HG03521 (cell line): ENCODE data around the gene PNKD.
"Not testable (repeated sequence)": the region's sequence is repeated elsewhere in the genome, so short reads cannot be mapped to it uniquely, and the experiment has no call there.

Experiments
- ATAC-seq: cut with Tn5 transposase; IDR thresholded peaks from one replicate; pipeline ENCODE4 v1.9.1; 2021; ENCODE audit warnings: mild to moderate bottlenecking, moderate library complexity; ENCODE audit not compliant: unreplicated experiment

PNKD gene

DNA sequence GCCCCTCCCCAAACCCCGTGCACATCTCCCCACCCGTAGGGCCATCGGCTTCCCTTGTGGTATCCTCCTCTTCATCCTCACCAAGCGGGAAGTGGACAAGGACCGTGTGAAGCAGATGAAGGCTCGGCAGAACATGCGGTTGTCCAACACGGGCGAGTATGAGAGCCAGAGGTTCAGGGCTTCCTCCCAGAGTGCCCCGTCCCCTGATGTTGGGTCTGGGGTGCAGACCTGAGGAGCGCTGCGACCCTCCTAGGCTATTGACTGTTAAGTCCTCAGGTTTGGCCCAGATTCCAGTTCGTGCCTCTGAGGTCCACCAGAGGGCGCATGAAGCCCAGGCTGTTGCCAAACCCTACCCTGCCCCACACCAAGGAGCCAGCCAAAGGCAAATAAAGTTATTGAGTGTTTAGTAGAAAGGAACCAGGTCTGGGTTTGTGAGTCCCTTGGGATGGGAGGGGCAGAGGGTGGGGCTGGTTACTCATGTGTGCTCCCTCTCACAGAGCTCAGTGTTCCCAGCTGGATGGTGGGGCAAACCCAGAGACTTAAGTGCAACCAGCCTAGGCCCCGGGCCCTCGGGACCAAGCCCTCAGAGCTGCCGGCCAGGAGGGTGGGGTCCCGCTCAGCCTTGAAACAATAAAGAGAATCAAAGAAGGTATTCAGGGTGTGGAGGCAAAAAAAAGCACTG lies 2.4 kb downstream of the PNKD start:
- ATAC-seq: no peak

DNA sequence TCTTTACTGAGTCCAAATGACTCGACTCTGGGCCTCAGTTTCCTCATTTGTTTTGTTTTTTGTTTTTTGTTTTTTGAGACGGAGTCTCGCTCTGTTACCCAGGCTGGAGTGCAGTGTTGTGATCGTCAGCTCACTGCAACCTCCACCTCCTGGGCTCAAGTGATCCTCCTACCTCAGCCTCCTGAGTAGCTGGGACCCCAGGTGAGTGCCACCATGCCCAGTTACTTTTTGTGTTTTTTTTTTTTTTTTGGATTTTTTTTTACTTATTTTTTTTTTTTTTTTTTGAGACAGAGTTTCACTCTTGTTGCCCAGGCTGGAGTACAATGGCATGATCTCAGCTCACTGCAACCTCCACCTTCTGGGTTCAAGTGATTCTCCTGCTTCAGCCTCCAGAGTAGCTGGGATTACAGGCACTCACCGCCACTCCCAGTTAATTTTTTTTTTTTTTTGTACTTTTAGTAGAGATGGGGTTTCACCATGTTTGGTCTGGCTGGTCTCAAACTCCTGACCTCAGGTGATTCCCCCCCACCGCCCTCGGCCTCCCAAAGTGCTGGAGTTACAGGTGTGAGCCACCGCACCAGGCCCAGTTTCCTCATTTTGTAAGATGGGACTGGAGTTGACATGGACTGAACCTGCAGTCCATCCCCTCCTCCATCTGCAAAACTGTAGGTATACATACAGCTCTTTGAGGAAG lies 3.0 kb downstream of the PNKD start:
- ATAC-seq: not testable (repeated sequence)

DNA sequence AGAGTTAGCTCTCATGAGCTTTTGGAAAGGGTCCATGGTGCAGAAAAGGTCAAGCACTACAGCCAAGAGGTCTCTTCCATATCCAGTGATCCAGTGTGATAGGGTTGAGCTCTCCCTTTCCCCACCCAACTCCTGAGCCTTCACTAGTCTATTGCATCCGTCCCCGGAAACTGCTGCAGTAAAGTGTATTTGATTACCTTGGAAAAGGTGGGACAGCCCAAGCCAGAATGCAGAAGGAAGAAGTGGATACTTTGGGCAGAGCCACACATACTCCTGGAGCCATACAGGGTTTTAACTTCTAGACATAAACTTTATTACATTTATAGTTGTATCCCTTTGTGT lies 3.6 kb downstream of the PNKD start:
- no peak for ATAC-seq

DNA sequence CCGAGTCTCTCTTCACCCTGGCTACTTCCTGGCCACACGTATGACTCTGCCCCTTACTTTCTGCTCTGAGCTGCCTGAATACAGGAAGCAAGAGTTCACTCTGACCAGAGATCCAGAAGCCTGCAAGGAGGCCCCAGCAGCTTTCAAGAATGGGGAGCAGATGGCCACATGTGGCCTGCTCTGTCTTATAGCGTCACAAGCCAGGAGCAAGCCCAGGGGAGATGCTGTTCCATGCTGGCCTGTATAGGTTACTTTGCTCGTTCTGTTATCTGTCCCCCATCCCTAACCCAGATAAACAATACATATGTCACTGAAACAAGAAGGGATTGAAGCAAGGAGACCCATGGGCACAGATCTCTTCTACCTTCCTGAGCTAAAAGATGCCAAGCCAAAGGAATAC lies 4.3 kb downstream of the PNKD start:
- ATAC-seq: no peak

DNA sequence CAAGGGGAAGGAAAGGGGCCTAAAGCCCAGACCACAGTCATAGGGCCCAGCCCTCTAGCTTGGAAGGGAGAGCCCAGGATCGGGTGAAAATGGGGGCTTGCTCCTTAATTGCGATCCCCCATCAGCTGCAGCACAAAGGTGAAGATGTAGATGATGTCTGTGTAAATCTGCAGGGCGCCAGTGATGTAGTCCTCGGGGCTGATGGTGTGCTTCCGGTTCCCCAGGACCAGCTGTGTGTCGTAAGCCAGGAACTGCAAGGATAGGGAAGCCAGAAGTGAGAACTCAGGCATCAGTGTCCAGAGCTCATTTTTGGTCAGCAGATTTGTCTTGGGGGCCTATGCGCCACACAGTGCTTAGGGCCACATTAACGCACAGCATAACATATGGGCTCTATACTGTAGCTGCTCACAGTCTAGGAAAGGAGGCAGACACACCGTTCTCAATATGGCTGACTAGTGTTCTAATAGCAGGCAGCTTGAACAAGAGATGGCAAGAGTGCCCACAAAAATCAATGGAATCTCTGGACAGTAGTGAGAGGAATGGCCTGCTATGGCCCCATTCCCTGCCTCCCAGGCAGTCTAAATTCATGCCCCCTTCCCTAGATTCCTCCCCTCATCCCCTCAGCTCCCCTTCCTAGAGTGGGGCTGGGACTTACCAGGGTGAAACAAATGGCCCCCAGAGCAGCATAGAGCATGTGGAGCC lies 5.2 kb downstream of the PNKD start:
- ATAC-seq: no peak

DNA sequence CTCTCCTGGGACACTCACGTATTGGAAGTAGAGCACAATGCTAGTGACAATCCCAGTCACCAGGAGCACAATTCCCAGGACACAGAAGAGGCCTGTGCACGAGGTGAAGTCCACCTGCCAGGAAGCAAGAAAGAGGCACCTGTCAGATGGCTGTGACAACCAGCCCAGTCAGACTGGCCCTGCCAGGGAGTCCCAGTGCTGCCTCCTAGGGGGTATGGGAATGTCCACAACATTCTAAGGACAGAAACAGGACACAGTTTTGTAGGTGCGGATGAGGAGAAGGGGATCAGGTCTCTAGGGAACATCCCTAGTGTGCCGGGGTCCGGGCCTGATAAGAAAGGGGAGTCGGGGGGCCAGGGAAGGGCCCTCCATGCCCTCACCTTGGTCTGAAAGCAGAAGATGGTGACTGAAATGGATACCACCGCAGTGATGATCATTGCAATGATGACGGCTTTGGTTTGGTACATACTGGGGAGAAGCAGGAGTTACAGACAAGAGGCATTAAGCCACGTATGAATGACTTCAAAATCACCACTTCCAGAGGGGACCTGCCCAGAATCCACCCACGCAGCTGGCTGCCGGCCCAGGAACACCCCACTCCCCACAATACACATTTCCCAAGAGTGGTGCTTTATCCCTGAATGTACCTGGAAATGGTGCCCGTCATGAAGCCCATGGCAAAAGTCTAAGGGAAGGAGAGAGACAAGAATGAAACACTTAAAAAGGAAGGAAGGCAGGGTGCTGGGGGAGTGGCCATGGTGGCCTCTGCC lies 6.9 kb downstream of the PNKD start:
- ATAC-seq: no peak

DNA sequence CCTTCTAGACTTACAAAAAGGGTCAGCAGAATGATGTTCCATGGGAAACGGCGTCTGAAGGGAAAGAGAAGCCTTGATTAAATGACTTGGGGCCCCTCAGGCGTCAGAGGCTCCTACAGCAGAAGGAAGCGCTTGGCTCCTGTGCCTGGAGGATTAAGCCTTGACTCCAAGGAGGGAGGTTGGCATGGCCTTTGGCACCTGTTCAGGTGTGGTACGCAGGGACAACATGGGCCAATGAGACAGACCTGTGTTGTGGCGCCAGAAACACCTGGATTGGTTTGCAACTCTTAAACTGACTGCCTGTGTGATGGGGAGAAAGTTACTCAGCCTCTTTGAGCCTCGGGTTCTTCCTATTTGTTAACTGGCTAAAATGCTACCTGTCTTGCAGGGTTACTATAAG lies 7.6 kb downstream of the PNKD start:
- no peak for ATAC-seq

DNA sequence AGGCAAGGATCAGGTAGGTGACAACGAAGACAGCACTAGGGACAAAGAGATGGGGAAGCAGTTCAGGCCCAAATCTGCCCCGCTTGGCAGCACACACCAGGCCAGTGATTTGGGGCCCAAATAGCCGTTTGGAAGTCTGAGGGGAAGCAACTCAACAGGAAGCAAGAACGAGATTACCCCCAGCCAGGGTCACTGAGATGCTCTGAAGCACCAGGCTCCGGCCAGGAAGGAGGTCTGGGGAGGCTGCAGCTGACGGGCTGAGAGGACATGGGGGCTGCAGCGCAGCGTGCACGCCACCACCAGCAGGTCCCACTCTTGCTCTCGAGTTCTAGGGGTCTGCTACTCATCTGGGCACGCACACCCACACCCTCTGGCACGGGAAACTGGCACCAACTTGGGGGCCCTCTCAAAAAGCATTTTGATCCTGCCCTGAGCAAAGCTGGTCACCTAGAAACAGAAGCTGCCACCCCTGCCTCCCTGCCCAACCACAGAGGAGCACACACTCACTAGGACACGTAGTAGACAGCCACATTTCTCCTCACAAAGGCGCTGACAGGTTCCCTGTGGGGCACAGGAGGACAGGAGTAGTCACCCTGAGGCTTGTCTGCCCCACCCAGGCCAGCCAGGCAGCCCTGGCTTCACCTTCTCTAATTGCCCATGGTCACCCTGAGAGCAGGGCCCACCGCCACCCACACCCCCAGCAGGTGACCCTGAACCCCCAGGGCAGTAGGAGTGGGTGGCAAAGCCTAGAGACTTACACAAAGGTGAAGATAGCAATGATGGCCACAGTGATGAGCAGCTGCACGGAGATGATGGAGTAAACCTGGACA lies 8.4 kb downstream of the PNKD start:
- no peak for ATAC-seq

DNA sequence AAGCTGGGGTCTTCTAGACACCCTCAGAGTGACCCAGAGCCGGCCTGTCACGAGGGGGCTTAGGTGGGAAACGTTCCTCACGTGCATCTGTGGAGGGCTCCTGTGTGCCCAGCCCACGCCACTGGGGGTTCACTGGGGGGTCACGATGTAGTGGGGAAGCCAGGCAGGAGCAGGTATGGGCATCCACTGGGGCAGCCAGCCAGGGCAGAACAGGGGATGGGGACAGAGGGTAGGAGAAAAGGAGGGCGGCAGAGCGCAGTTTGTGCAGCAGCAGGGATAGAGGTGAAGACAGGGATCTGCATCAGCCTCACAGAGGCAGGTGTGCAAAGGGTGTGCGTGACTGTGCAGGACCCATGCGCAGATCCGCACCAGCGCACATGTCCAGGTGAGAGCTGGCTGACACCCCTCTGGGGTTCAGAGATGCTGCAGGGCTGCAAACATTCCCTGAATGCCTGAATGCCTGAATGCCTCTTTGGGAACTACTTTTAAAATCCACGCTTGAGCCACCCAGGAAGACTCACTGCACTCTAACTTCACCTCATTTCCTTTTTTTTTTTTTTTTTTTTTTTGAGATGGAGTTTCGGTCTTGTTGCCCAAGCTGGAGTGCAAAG lies 10.0 kb downstream of the PNKD start:
- ATAC-seq: no peak

DNA sequence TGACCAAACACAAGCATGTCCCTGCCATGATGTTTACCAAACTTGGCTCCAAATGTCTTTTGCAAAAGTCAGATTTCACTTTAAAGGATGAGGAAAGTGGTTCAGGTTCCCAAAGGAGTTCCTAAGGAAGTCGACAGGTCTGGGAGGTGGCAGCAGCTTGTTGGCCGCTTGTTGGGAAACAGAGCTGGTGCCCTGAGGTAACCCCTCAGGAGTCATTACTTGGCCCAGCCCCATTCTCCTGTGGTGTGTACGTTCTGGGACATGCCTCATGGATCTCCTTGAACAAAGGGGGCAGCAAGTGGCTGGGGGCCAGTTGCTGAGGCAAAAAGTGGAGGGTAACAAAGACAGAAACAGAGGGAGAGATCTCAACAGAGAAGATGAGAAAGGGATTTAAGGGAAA lies 11.1 kb downstream of the PNKD start:
- no peak for ATAC-seq

DNA sequence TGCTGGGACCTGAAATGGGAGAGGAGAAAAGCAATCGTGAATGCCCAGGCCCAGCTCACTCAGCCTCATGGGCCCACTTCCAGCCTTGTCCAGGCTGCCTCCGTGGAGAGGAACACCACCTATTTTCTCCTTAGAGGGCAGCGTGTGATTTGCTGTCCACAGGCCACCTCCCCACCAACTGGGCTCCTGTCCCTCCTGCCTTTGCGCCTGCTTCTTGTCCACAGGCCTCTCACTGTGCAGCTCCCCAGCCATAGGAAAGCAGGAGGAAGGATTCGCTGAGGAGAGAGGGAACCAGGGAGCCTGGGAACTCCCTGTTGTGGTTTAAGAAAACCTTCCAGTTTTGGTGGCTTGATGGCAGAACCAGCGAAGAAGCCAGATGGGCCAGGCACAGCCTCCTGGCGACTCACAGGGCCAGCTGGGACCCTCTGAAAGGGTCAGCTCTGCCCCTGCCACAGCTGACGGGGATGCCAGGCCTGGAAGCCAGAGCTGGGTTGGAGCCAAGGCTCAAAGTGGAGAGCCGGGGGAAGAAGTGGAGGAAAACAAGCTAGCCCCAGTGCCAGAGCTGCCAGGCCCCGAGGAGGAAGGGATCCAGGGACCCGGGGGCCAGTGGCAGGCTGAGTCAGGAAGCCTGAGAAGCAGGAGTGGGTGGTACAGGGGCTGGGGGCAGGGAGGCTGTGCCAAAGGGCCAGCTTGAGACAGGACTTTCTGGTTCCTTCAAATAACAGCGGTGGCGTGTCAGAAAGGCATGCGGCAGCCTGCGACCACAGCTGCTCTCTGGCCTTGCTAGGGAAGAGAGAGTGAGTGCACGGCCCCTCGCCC lies 12.1 kb downstream of the PNKD start:
- no peak for ATAC-seq

DNA sequence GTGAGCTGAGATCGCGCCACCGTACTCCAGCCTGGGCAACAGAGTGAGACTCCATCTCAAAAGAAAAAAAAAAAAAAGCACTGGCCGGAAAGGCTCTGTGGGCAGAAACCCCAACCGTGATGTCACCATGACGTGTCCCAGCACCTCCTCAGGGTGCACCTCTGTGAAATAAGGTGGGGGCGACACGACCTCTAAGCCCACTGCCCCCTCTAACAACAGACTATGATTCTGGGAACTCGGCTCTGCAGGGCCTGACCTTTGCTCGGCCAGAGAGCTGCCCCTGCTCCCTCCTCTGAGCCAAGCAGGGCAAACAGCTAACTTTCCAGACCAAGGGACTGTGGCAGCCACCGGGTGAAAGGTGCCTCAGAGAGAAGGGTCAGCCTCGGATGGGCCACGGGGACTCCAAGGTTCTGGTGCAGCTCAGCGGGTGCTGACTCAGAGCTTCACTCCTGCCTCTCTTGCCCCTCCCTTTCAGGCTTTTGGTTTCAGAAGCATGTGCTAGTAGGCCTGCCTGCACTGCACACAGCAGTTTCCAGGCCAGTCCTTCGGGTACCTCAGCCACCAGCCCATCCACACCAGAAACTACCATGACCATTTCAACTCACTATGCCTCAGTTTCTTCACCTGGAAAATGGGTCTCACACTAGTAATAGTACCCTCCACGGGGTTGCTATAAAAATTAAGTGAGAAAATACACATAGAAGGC lies 13.9 kb downstream of the PNKD start:
- ATAC-seq: peak; percentile 48

DNA sequence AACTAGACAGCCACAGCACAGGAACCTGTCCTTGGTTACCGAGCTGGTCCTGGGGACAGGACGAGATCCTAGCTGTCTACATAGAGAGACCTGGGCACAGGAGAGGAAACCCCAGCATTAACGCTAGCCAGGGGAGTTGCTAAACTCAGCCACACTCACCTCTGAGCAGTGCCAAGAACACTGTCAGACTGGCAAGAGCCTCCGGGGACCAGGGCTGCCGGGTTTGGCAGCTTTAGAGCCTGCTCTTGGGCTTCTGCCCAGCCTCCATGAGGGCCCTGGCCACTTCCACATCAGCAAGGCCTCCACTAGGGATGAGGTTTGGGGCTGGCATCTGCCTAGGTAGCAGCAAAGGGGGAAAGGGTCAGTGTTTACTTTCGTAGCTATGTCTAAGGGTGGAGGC lies 15.3 kb downstream of the PNKD start:
- no peak for ATAC-seq

DNA sequence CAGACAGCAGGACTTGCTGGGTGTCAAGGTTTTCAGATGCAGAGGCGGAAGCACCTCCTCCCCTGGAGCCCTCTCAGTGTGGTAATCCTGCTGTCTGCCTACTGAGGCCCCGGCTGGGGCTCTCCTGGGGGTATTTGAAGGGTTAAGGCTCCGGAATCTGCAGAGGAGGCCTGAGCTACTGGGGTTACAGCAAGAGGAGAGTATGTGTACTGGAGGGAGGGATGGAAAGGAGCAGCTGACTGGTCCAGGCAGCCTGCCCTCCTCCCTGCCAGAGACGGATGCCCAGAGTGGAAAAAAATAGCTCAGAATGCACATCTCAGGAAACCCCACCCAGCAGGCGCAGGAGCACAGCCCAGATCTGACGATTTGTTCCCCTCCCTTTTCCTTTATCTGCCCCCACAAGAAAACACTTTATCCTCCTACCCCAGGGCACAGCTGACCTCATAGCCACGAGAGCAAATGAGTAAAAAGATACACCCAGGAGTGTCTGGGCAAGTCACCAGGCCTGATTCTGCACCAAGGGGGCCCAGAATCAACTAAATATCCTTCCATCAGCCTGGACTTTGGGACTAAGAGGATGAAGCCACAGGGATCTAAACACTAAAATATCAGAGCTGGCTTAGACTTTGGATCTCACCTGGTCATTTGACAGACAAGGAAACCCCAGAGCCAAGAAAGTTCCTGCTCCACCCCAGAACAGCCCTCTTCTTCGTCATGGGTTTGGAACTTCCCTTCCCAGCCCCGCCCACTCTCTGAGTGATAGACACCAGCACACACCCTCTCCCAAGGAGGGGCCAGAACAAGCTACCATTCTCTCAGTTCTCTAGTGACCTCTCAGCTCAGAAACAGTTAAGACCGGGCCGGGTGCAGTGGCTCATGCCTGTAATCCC lies 16.5 kb downstream of the PNKD start:
- ATAC-seq: peak; percentile 60

DNA sequence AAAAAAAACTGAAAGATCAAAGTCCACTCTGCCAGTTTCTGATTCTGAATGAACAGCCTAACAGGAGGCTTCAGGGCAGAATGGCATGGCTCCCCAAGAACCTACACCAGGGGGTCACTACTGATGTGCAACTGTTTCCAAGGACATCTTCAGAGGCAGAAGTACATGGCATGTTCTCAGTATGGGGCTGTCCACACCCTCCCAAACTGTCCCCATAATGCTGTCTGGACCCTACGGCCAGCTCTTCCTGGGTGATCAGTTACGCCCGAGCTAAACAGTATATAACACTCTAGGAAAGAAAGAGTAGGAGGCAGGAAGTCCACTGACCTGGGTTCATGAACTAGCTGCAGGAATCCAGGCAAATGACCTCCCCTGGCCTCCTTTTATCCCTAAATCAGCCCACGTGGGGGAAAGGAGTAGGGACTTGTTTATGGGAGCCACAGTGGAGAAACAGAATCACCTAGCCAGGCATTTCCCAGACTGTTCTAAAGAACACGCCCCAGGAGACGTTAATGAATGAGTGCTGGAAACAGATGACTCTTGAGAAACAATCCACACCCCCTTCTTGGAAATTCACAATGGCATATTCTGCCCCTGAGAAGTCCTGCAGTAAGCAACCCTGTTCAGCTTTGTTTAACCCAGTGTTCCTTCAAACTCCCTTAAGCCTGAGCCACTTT lies 19.5 kb downstream of the PNKD start:
- no peak for ATAC-seq

DNA sequence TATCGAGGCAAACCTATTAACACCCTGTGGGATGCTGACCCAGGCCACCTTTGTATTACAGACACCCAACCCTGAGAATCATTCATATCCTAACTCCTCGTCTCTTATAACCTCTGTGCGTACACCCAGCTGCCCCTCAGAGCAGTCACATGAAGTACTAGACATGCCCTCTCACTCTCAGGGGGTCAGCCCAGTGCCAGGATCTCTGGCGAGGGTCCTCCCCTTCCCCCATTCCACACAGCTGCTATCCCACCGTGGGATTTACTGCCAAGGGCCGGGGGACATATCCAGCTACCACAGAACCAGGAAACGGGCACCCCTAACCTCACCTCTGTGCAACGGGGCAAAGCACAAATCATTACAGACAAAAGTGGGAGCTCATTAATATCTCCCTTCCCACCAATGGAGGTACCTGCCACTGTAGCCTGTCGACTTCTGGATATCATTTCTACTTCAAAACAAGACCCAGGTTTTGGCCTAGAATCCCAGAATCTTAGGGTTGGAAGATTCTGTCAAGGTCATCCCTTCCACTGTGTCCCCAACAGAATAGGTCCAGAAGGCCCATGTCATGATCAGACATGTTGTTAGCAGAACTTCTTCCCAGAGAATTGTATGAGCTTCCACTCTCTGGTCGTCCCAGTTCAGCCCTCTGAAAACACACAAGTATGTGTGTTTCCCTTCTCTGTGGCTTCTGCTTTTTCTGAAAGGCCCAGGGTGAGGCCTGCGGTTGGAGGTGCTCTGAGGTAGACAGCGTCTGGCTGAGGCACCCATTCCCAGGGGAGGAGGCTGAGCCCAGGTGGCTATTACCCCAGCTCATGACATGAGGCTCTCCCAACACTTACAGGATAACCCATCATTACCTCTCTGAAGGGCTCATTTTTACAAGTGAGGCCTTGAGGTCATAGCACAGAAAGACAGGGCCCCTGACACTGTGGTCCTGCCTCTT lies 20.3 kb downstream of the PNKD start:
- no peak for ATAC-seq
